ENCODE measurements around the gene KRCC1. TPM values are rescaled to one million over a fixed set of nuclear protein-coding genes. Genes with fewer than 3 reads are reported as not detected.
"Not testable (repeated sequence)": the region's sequence is repeated elsewhere in the genome, so short reads cannot be mapped to it uniquely, and the experiment has no call there.

KRCC1 gene
- total RNA-seq, 2 donors from 2014 or later, result 20.5 to 21.5 TPM

DNA sequence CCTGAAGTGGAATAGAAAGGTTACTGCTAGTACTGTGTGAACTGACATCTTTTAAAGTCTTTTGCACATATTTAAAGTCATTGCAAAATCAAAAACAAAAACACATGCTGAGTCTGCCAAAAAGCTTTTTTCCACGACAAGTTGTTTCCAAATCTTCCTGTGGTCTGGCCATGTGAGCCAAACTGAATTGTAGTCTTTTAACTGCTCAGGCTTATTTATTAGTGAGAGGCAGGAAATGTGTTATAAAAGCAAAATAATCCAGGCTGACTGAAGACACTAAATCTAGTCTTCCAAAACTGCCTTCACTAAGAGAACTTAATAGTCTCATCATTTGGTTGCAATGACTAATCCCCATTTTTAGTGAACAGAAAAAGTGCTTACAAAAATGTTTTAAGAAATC lies 2.3 kb downstream of the KRCC1 start:
- DNase-seq (no peak), ATAC-seq (no peak)
- intact Hi-C loops (cut with DNase I), result no loop called here

DNA sequence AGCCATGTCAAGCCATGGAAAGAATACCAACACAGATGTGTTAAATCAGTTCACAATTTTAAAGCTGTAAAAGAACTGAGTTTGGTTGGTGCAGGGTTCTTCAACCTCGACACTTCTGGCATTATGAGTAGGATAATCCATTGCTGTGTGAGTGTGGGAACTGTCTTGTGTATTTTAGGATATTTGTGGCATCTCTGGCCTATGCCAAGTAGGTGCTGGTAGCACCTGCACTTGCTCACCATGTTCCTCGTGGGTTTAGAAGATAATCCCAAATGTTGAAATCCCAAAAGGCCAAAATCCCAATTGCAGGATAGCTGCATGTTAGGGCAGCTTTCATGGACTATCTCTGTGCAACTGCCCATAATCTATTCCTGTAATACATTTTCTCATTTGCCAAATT lies 3.8 kb downstream of the KRCC1 start:
- ATAC-seq (no peak), DNase-seq (no peak)
- intact Hi-C loops (cut with DNase I), result no loop called here

DNA sequence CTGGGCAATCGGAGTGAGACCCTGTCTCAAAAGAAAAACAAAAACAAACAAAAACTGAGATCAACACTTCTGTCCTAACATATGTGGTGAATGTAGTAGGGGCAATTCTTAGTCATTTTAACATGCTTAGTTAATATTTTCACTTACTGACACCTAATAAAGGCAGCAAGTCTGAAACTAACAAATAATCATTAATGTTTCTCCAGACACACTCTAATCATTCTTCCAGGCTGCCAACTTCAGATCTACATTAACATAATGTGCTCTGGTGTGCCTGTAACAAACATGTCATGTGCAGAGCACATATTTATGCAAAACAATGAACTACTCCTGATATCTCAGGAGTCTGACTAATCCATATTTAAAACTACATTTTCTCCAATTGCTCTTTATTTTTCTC lies 6.0 kb downstream of the KRCC1 start:
- intact Hi-C loops (cut with DNase I), result no loop called here
- no peak for DNase-seq
- no peak for ATAC-seq

DNA sequence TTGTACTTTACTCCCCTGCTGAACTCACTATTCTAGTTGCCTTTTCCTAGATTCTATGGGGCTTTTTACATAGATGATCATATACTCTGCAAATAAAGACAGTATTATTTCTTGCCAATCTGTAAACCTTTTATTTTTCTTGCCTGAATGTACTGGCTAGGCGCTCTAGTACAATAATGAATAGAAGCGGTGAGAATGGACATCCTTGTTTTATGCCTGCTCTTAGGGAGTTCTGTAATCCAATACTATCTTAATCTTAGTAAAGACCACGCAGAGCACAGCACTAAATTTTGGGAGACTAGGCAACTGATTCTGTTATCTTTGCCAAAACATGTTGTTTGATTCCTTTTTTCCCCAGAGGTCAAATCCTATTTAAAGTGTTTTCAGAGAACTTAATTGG lies 7.0 kb downstream of the KRCC1 start:
- intact Hi-C loops (cut with DNase I), result no loop called here
- no peak for DNase-seq
- ATAC-seq, result no peak

DNA sequence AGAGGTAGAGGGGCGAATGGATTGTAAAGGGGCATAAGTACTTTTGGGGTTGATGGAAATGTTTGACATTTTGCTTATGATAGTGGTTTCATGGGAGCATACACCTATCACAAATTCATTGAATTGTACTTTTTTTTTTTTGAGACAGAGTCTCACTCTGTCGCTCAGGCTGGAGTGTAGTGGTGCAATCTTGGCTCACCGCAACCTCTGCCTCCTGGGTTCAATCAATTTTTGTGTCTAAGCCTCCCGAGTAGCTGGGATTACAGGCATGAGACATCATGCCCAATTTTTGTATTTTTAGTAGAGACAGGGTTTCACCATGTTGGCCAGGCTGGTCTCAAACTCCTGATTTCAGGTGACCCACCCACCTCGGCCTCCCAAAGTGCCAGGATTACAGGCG lies 10.0 kb downstream of the KRCC1 start:
- ATAC-seq; DNase-seq; intact Hi-C loops (cut with DNase I): not testable (repeated sequence)

DNA sequence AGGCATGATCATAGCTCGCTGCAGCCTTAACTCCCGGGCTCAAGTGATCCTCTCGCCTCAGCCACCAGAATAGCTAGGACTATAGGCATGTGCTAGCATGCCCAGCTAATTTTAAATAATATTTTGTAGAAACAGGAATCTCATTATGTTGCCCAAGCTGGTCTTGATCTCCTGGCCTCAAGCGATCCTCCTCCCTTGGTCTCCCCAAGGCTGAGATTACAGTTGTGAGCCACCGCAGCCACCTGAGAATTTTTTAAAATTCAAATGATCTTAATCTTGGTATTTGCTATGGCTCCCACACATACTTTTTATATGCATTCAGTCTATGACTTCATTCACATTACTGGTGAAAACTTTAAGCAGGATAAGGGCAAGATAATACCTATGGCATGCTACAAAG lies 13.1 kb downstream of the KRCC1 start:
- intact Hi-C loops (cut with DNase I), result no loop called here
- DNase-seq (no peak), ATAC-seq (no peak)

DNA sequence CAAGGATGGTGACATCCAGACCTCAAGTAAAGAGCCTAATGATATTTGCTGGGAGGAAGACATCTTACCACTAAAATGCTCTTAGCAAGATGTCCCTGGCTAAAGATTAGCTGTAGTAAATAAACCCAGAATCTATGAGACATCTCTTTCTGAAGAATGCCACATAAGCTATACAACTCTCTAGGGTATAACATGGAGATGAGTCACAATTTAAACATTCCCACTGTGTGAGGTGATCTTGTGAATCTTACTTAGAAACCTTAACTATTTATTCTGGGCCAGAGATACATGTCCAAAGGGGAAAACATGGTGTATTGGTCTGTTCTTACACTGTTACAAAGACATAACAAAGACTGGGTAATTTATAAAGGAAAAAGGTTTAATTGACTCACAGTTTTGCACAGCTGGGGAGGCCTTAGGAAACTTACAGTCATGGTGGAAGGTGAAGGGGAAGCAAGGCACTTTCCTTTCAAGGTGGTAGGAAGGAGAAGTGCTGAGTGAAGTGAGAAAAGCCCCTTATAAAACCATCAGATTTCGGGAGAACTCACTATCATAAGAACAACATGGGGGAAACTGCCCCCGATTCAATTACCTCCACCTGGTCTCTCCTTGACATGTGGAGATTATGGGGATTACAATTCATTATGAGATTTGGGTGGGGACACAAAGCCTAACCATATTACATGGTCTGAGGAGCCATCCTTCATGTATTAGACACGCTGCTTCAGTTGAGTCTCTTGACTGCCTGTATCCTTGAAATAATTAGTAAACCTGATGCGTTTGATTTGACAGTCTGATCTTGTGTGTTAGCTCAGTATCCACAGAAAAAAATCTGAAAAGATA lies 17.1 kb downstream of the KRCC1 start:
- no peak for DNase-seq
- ATAC-seq, result peak in 1 of 2 donors; percentile 38
- intact Hi-C loops (cut with DNase I), result no loop called here

DNA sequence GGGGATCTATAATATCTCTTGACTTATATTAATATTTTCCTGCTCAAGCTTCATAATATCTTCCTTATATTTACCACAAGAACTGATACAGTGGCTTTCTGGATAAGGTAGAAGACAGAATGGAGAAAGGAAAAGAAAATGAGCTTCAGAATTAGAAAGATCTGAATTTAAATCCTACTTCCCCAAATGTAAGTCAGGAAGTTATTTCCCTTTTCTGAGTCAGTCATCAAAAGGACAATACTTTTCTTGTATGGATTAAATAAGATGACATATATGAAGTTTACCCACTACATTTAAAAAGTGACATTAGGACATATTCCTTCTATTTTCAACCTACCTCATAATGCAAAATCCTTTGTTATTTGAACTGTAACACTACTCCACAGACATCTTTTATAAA lies 19.0 kb downstream of the KRCC1 start:
- DNase-seq, result no peak
- intact Hi-C loops (cut with DNase I), result no loop called here
- ATAC-seq, result no peak

DNA sequence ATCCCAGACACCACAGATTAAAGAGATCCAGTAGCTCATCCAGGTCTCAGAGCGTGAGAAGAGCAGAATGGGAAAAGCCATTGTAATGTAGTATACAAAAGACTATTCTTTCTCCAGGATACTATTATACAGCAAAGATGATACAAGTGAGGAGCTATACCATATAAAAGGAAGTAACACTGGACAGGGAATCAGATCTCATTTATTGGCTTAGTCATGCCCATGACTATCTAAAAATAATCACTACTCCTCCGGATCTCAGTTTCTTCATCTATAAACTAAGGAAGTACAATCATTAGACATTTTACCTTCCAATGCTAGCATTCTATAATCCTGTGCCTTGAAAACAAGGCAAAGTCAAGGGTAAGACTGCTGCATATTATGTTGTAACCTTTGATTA lies 19.4 kb downstream of the KRCC1 start:
- ATAC-seq, result no peak
- intact Hi-C loops (cut with DNase I), result no loop called here
- no peak for DNase-seq

DNA sequence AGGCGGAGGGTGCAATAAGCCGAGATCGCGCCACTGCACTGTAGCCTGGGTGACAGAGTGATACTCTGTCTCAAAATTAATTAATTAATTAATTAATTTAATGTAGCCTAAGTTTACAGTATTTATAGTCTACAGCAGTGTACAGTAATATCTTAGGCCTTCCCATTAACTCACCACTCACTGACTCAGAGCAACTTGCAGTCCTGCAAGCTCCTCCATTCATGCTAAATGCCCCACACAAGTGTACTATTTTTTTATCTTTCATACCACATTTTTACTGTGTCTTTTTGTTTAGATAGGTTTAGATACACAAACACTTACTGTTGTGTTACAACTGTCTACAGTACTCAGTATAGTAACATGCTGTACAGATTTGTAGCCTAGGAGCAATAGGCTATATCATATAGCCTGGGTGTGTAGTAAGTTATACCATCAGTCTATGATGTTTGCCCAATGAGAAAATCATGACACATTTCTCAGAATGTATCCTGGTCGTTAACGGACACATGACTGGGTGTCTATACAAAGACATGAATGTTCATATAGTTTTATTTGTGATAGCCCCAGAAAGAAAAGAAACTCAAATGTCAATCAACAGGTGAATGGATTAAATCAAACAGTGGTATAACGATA lies 23.4 kb downstream of the KRCC1 start:
- intact Hi-C loops (cut with DNase I), result no loop called here
- DNase-seq (no peak), ATAC-seq (no peak)

DNA sequence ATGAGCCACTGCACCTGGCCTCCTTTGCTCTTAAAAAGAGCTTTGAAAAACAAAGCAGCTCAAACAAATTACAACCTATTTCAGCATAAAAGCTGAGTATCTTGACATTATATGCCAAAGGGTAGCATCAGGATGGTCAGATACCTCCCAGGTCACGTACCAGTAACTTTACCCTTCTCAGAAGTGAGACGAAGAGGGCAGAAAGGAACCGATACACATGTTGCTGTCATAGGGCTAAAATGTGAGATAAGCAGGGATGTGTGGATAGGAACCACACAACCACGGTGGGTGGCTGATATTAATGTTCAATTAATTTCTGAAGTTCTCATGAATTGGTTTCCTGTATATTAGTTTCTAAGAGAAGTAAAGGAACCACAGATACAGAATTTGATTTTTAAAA lies 26.7 kb downstream of the KRCC1 start:
- no peak for ATAC-seq

DNA sequence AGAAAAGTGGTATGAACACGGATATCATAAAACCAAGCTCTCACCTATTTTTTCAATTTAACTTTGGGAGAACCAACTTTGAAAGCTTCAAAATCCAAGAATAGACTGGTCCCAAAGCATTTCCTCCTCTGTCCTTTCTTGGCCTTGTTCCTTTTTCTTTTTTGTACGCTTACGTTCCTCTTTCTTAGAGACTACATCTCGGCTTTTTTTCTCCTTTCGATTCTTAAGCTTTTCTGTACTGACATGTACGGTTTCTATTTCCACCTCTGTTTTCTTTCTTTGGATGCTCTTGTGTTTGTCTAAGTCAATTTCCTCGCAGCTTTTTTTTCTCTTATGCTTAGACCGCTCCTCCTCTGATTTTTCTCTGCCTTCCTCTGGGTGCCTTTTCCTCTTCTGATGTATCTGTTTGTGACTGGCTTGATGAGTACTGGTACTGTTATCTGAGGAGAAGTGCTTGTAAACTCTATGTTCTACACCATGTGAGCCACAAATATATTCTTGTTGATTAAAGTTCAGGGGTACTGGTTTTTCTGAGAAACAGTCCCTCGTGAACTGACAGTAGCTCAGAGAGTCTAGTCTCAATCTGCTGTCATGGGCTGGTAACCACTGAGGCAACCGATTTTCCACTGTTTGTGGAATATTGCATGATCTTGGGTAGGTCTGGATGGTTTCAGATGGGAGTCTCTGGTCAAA lies 27.7 kb downstream of the KRCC1 start:
- intact Hi-C loops (cut with DNase I), result no loop called here
- ATAC-seq (no peak), DNase-seq (no peak)

More for the DNA sequence above, 26.7 kb downstream of the KRCC1 start:
- DNase-seq, result no peak
- intact Hi-C loops (cut with DNase I), result no loop called here

DNA sequence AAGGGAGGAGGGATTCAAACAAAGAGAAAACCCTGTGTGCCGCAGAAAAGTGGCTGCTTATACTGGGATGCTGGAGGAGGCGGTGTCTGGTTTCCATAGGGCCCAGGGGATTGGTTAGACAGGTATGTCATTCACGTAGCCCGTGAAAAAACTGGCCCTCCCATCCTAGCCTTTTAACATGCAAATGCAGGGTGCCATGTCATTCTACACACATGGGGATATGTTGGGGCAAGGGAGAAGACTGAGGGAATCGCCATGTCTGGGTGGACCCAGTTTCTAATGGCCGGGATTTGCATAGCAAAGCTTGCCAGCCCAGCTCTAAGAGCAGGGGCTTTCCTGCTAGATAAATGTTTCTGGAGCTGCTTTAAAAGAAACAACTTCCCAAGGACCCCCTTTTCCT lies 31.1 kb downstream of the KRCC1 start:
- ATAC-seq (no peak), DNase-seq (no peak)
- intact Hi-C loops (cut with DNase I), result no loop called here

DNA sequence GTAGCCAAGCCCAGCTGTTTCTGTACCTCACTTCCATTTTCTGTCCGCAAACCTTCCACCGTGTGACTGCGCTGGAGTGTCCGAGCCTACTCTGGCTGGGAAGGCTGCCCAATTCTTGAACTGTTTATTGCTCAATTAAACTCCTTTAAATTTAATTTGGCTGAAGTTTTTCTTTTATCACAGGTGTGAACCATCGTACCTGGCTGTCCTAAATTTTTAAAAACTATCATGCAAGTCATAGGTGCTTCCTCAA lies 33.0 kb downstream of the KRCC1 start:
- intact Hi-C loops (cut with DNase I), result no loop called here
- ATAC-seq (no peak), DNase-seq (no peak)

DNA sequence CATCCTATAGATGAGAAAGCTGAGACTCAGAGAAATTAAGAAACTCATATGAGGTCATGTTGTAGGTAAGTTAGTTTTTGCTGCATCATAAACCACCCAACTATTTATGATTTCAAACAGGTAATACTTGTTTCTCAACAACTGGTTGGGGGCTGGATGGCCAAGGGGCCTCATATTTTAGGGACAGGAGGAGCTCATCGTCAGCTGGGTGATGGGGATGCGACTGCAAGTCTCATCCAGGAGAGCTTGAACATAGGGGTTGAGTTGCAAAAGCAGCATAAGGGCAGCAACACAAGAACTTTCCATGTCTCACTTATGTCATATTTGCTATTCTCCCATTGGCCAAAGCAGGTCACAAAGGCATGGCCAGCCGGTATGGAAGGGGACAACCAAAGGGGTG lies 35.6 kb downstream of the KRCC1 start:
- ATAC-seq (no peak), DNase-seq (no peak)
- intact Hi-C loops (cut with DNase I), result no loop called here

DNA sequence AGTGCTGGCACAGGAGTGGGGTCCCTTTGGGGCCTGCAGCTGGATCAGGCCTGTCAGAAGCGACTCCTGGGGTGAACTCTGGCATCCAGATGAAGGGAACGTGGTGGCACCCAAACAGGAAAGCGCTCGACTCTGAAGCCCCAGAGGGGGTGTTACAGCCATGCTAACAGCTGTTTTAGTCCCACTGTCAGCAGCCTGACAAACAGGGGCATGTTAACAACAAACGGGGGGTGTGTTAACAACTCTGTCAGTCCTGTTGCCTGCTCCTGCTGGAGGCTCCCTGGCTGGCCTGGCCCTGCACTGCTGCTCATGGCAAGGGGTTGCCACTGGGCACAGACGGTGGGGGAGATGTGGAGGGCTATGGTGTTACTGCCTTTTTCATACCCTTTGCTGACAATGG lies 36.7 kb downstream of the KRCC1 start:
- intact Hi-C loops (cut with DNase I), result no loop called here
- DNase-seq (no peak), ATAC-seq (no peak)

DNA sequence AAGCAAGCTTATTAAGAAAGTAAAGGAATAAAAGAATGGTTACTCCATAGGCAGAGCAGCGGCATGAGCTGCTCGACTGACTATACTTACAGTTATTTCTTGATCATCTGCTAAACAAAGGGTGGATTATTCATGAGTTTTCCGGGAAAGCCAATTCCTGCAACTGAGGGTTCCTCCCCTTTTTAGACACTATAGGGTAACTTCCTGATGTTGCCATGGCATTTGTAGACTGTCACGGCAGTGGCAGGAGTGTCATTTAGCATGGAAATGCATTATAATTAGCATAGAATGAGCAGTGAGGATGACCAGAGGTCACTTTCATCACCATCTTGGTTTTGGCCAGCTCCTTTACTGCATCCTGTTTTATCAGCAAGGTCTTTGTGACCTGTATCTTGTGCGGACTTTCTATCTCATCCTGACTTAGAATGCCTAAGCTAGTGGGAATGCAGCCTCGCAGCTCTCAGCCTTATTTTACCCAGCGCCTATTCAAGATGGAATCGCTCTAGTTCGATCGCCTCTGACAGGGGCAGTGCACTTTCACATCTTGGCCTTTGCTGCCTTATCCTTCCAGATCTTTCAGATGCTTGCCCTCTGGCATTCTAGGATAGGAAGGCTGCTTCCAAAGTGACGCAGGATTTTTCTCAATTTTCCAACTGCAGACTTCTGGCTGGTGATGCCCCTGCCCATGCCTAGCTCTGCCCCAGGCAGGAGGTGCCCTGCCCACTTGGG lies 37.3 kb downstream of the KRCC1 start:
- DNase-seq; intact Hi-C loops (cut with DNase I); ATAC-seq: not testable (repeated sequence)

DNA sequence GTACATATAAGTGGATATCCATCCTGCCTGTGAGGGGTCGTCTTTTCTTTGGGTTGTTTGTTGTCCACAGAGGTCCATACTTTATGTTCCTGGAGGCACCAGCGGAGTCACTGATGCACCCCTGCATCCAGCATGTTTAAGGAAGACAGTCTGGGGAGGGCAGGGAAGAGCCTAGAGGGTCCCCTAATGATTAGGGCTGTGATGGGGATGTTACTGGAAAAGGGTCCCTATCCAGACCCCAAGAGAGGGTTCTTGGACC lies 37.9 kb downstream of the KRCC1 start:
- ATAC-seq; intact Hi-C loops (cut with DNase I); DNase-seq: not testable (repeated sequence)

DNA sequence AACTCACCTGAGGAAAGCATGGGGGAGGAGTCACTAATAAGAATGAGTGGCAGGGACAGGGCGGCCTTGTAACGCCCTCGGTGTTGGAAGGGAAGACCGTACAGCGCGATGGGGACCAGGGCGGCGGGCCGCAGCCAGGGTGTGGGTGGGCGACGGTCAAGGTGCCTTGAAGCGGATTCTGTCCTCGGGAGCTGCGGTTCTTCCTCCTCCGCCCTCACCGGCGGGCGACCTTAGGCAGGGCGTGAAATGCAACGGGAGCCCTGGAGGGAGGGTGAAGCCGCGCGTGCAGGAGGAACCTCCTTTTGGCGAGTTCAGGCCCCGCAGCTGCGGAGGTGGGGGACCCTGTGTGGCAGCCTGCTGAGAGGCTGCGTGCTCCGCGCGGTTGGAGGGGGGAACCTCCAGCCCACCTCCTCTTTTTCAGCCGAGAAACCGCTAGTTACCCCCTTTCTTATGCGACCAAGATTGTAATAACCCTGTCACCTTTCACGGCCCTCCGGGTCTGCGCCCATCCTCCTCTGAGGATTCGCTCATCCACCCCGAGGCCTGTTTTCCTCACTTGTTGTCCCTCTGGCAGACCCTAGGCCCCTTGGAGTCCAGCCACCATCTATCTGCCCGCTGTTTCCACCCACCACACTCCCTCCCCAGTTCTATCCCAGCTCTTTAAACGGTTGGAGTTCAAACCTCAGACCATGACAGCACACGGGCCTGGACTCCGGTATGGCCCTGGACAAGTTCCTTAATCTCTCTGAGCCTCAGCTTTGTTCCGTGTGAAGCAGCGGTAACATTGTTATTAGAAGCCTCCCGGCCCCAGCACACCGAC lies 38.4 kb downstream of the KRCC1 start:
- peak; percentile 77 to 80 for ATAC-seq

More for the DNA sequence above, 38.4 kb downstream of the KRCC1 start:
- peak; percentile 38 for DNase-seq
- intact Hi-C loops (cut with DNase I), result no loop called here

Measured in left cardiac atrium (tissue), 4 donors.